ENCODE measurements around the gene GNG2. TPM values are rescaled to one million over a fixed set of nuclear protein-coding genes. Genes with fewer than 3 reads are reported as not detected.

Gene GNG2
- total RNA-seq, 2 donors from 2014 or later: 233 to 250 TPM

DNA sequence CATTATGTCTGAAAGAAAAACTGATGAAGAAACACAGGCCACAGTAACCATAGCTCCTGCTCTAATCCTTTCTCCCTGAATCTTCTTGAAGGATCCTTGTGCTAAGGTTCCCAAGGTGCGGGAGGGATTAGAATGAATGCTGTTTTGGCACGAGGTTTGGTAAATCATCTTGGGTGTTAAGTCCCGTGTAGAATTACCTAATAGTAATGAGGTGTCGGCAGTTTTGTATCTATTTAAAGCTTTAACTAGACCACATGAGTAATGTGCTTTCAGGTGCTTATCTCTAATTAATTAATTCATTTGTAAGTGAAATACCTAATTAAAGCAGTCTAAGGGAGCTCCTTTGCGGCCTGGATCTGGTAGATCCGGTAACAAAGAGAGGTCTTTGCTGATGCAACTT lies 53.9 kb downstream of the GNG2 start:
- H3K36me3 Mint-ChIP-seq (ENCODE audit: insufficient read depth in 2 of 2): peaks cover 9 to 21% of the 10 kb centered on the region in 2 donors
- no peaks in the 10 kb centered on the region for H3K27me3 Mint-ChIP-seq (ENCODE audit: low read depth)
- H3K4me1 Mint-ChIP-seq (ENCODE audit: low read depth): peaks cover 49% of the 10 kb centered on the region
- DNase-seq (no peak), ATAC-seq (replicated peaks in 1 of 2) (no peak)
- H3K9me3 Mint-ChIP-seq: no peaks in the 10 kb centered on the region
- H3K27ac Mint-ChIP-seq: no peak overlapping the region
- H3K4me3 Mint-ChIP-seq: no peak overlapping the region

DNA sequence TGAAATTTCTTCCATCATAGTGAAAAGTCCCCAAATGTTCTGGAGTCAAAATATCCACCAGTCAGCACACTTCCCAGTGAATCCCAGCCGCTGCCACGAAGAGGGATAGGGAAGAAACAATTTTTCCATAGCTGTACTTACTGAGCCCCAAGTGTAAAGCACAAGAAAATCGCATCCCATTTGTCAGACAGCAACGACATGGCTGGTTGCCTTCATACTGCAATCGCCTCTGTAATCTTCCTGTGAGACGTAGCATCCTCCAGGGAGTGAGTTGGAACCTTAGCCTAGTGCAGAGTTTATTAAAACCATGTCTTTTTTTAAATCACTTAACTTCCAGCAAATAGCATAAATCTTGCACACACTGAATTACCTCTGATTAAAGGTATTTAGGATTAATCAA lies 56.8 kb downstream of the GNG2 start:
- peaks cover 23% of the 10 kb centered on the region for H3K4me1 Mint-ChIP-seq (ENCODE audit: low read depth)
- no peaks in the 10 kb centered on the region for H3K9me3 Mint-ChIP-seq
- H3K4me3 Mint-ChIP-seq: no peak overlapping the region
- no peak overlapping the region for H3K27ac Mint-ChIP-seq
- peaks cover 6 to 14% of the 10 kb centered on the region in 2 donors for H3K36me3 Mint-ChIP-seq (ENCODE audit: insufficient read depth in 2 of 2)
- DNase-seq (no peak), ATAC-seq (replicated peaks in 1 of 2) (no peak)
- H3K27me3 Mint-ChIP-seq (ENCODE audit: low read depth): no peaks in the 10 kb centered on the region

DNA sequence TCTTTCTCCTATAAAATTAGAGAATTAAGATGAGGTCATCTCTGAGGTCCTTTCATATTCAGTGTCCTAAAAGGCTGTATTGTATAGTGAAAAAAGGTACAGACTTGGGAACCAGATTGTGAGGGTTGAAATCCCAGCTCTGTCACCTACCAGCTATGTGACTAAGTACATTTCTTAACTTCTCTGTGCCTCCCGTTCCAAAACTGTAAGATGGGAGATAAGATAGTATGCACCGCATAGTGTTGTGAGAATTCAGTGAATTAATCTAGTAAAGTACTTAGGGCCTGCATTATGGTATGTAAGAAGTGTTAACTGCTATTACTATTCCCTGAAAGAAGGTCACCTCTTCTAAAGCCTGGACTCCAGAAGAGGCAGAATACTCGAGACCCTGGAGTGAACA lies 60.6 kb downstream of the GNG2 start:
- Mint-ChIP-seq H3K4me3 (no peak overlapping the region), H3K27ac (no peak overlapping the region), H3K27me3 (ENCODE audit: low read depth) (no peaks in the 10 kb centered on the region), H3K9me3 (no peaks in the 10 kb centered on the region), H3K4me1 (ENCODE audit: low read depth) (peaks cover 7% of the 10 kb centered on the region), H3K36me3 (ENCODE audit: insufficient read depth in 2 of 2) (peaks cover 3 to 12% of the 10 kb centered on the region in 2 donors)
- DNase-seq (no peak), ATAC-seq (replicated peaks in 1 of 2) (no peak)

DNA sequence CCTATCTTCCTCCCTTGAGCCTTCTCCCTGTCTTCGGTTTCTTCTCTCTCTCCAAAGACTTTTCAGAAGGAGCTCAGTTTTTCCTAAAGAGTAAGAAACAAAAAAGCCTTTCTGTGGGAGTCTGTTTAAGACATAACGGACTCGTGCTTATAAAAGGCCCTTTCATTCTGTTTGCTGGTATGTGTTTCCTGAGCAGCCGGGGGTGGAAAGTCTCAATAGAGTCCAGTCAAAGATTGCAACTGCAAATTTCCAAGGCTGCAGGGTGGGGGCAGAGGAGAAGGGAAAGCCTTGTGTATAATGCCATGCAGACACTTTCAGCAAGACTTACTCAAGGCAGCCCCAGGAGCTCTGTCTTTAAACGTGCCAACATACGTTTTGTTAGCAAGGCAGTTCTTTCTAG lies 62.2 kb downstream of the GNG2 start:
- Mint-ChIP-seq H3K27me3 (ENCODE audit: low read depth) (no peaks in the 10 kb centered on the region), H3K27ac (peak overlapping the region; percentile 31), H3K9me3 (no peaks in the 10 kb centered on the region), H3K4me3 (no peak overlapping the region), H3K4me1 (ENCODE audit: low read depth) (peaks cover 7% of the 10 kb centered on the region), H3K36me3 (ENCODE audit: insufficient read depth in 2 of 2) (peaks cover 0 to 7% of the 10 kb centered on the region in 2 donors)
- ATAC-seq (replicated peaks in 1 of 2): no peak
- DNase-seq: no peak

DNA sequence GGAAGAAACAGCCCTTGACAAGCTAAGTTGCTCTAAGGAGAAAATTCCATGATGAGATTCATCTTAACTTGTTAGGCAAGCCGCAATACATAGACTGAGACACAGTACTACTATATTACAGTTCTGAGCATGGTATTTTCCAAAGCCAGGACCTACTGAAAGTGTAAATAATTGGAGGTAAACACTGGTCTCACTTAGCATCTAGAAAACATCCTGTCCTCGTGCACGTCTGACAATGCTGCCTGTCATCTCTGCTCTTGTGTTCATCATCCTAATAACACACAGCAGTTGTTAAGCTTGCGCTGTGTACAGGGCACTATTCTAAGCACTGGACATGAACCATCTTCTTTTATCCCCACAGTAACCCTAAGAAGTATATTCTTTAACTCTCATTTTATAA lies 64.2 kb downstream of the GNG2 start:
- Mint-ChIP-seq H3K4me3 (no peak overlapping the region), H3K4me1 (ENCODE audit: low read depth) (peaks cover 12% of the 10 kb centered on the region), H3K36me3 (ENCODE audit: insufficient read depth in 2 of 2) (peaks cover 0 to 3% of the 10 kb centered on the region in 2 donors), H3K27ac (no peak overlapping the region), H3K9me3 (no peaks in the 10 kb centered on the region), H3K27me3 (ENCODE audit: low read depth) (no peaks in the 10 kb centered on the region)
- ATAC-seq (replicated peaks in 1 of 2) (no peak), DNase-seq (no peak)

DNA sequence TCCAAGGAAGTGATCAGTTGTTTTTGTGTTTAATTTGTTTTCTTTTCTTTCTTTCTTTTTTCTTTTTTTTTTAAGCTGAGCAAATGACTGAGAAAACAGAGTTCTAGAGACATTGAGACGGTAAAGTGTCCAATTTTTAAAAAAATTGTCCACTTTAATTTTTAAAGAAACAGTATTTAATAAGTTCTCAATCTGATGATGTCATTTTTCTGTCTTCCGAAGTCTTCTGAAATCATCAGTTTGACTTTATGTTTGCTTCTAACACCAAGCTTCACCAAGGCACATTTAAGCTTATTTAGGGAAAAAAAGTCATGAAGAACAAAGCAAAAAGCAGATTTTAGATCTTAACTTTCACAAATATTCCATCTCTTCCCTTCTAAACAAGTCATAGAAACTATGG lies 65.6 kb downstream of the GNG2 start:
- H3K9me3 Mint-ChIP-seq: no peaks in the 10 kb centered on the region
- H3K27me3 Mint-ChIP-seq (ENCODE audit: low read depth): no peaks in the 10 kb centered on the region
- peaks cover 3 to 9% of the 10 kb centered on the region in 2 donors for H3K36me3 Mint-ChIP-seq (ENCODE audit: insufficient read depth in 2 of 2)
- no peak overlapping the region for H3K27ac Mint-ChIP-seq
- DNase-seq: no peak
- peaks cover 25% of the 10 kb centered on the region for H3K4me1 Mint-ChIP-seq (ENCODE audit: low read depth)
- ATAC-seq (replicated peaks in 1 of 2): no peak
- H3K4me3 Mint-ChIP-seq: no peak overlapping the region

DNA sequence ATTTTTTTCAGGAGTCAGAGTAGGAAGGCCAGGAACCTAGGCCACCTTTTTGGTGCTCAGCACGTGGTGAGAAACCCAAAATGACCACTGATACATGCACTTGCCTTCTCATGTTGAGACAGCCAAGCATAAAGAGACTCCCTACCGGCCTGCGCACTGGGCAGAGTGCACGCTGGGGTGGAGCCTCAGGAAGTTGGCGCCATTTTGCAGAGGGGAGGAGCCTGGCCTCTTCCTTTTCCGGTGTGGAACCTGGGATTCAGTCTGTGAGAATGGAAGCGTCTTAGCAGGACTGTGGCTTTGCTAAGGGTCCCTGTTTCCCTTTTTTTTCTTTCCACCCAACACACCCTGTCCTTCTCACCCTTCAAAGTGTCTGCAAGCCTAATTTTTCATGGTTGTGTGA lies 66.0 kb downstream of the GNG2 start:
- Mint-ChIP-seq H3K27ac (no peak overlapping the region), H3K36me3 (ENCODE audit: insufficient read depth in 2 of 2) (peaks cover 6 to 13% of the 10 kb centered on the region in 2 donors), H3K9me3 (no peaks in the 10 kb centered on the region), H3K27me3 (ENCODE audit: low read depth) (no peaks in the 10 kb centered on the region), H3K4me3 (no peak overlapping the region), H3K4me1 (ENCODE audit: low read depth) (peaks cover 30% of the 10 kb centered on the region)
- no peak for DNase-seq
- ATAC-seq (replicated peaks in 1 of 2): no peak

DNA sequence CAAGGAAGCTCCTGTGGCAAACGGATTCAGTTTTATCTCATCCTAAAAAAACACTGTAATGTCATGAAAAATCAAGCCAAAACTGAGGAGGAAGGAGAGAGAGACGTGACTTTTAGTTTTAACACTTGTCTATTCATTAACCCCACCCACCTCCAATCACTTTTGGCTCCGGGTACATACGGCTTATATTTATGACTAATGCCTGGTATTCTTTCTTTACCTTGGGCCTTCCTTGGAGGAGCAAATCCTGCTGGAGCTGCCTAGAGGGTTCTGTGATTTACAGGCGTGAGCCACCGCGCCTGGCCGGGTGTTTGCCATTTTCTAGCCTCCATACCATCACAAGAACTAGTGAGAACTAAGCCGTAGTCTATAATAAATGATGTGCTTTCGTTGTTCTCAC lies 68.2 kb downstream of the GNG2 start:
- ATAC-seq (replicated peaks in 1 of 2) (no peak), DNase-seq (no peak)
- H3K9me3 Mint-ChIP-seq: no peaks in the 10 kb centered on the region
- peaks cover 30% of the 10 kb centered on the region for H3K4me1 Mint-ChIP-seq (ENCODE audit: low read depth)
- no peak overlapping the region for H3K27ac Mint-ChIP-seq
- no peaks in the 10 kb centered on the region for H3K27me3 Mint-ChIP-seq (ENCODE audit: low read depth)
- H3K36me3 Mint-ChIP-seq (ENCODE audit: insufficient read depth in 2 of 2): peaks cover 12 to 16% of the 10 kb centered on the region in 2 donors
- no peak overlapping the region for H3K4me3 Mint-ChIP-seq

DNA sequence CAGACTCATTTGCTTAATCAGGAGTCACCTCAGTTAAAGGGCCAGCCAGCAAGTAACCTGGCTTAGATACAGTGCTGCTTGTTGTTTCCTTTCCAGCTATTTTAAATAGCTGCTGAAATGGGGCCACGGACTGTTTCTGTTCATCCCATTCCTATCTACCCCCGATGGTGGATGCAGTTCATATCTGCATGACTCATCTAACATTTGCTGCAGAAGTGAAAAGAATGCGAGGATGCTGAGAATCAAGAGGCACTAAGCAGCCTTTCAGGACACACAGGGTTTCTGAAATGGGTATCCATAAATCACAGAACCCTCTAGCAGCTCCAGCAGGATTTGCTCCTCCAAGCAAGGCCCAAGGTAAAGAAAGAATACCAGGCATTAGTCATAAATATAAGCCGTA lies 68.8 kb downstream of the GNG2 start:
- Mint-ChIP-seq H3K36me3 (ENCODE audit: insufficient read depth in 2 of 2) (peaks cover 13 to 15% of the 10 kb centered on the region in 2 donors), H3K4me1 (ENCODE audit: low read depth) (peaks cover 36% of the 10 kb centered on the region), H3K9me3 (no peaks in the 10 kb centered on the region), H3K4me3 (no peak overlapping the region), H3K27me3 (ENCODE audit: low read depth) (no peaks in the 10 kb centered on the region), H3K27ac (no peak overlapping the region)
- ATAC-seq (replicated peaks in 1 of 2) (no peak), DNase-seq (no peak)

DNA sequence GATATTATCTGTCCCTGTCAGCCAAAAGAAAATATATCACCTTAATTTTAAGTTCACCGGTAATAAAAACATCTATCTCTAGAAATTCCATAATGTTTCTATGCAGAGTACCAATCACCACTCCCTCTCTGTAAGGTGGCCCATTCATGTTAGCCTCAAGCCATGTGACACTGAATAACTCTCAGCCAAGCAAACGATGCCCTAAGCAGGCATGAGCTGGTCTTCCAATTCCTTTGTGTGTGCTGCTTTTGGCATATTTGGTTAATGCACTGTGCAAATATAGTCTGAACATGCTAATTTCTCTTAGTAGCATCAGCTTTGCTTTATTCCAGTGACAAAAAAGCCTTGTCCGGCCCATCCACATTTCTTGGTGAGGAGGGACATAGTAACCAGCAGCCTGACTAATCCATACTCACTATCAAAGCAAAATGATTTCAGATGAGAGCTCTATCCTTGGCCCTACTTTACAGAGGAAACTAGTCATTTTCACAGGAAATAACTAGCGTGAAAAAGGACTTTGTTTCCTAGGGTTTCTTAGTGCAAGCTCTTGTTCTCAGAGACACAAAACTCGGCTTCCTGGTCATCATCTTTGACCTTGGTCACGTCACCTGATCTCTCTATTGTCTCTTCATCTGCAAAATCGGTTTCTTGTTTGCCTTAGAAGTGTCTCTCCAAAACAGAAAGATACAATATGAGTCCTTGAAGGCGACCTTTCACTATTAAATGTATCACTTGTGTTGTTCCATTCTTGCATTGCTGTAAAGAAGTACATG lies 69.7 kb downstream of the GNG2 start:
- Mint-ChIP-seq H3K27ac (peak overlapping the region; percentile 92), H3K27me3 (ENCODE audit: low read depth) (no peaks in the 10 kb centered on the region), H3K9me3 (no peaks in the 10 kb centered on the region), H3K36me3 (ENCODE audit: insufficient read depth in 2 of 2) (peaks cover 13 to 16% of the 10 kb centered on the region in 2 donors), H3K4me1 (ENCODE audit: low read depth) (peaks cover 41% of the 10 kb centered on the region), H3K4me3 (peak overlapping the region; percentile 29 to 79)
- ATAC-seq (replicated peaks in 1 of 2): peak in 1 of 2 donors; percentile 32
- no peak for DNase-seq

DNA sequence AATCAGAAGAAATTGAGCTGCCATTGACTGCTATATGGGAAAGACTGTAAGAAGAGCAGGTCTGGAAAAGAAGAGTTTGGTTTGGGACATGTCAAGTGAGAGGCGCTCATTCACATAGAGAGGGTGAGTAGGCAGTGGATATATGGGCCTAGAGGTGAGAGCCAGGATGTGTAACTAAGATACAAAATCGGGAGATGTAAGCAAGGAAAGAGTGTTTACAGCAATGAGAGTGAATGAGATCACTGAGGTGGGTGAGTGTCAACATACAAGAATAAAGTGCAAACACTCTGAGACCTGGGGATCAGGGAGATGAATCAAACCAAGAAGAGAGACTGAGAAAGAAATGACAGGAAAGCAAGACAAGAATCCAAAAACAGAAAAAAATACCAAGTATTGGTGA lies 70.9 kb downstream of the GNG2 start:
- peak; percentile 74 to 86 for ATAC-seq (replicated peaks in 1 of 2)
- H3K27me3 Mint-ChIP-seq (ENCODE audit: low read depth): no peaks in the 10 kb centered on the region
- no peaks in the 10 kb centered on the region for H3K9me3 Mint-ChIP-seq
- H3K27ac Mint-ChIP-seq: peak overlapping the region; percentile 92
- DNase-seq: peak in 1 of 2 donors; percentile 14
- H3K4me1 Mint-ChIP-seq (ENCODE audit: low read depth): peaks cover 49% of the 10 kb centered on the region
- peak overlapping the region in 1 of 2 donors; percentile 79 for H3K4me3 Mint-ChIP-seq
- H3K36me3 Mint-ChIP-seq (ENCODE audit: insufficient read depth in 2 of 2): peaks cover 13 to 16% of the 10 kb centered on the region in 2 donors

DNA sequence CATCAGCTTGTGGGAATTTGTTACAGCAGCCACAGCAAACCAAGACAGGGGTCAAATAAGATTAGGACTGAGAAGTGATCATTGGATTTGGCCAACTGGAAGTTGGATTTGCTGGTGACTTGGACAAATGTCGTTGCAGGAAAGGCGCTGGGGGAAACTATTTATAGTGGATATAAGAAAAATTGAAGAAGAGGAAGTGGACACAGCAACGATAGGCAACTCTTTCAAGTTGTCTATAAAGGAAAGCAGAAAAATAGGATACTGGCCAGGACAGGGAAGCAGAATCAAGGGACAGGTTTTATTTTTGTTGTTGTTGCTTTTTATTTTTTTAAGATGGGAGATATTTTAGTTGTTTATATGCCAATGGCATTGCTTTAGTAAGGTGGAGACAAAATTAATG lies 72.8 kb downstream of the GNG2 start:
- Mint-ChIP-seq H3K4me1 (ENCODE audit: low read depth) (peaks cover 49% of the 10 kb centered on the region), H3K27ac (peak overlapping the region; percentile 65), H3K27me3 (ENCODE audit: low read depth) (no peaks in the 10 kb centered on the region), H3K9me3 (no peaks in the 10 kb centered on the region), H3K4me3 (no peak overlapping the region), H3K36me3 (ENCODE audit: insufficient read depth in 2 of 2) (peaks cover 13 to 16% of the 10 kb centered on the region in 2 donors)
- no peak for DNase-seq
- ATAC-seq (replicated peaks in 1 of 2): no peak

DNA sequence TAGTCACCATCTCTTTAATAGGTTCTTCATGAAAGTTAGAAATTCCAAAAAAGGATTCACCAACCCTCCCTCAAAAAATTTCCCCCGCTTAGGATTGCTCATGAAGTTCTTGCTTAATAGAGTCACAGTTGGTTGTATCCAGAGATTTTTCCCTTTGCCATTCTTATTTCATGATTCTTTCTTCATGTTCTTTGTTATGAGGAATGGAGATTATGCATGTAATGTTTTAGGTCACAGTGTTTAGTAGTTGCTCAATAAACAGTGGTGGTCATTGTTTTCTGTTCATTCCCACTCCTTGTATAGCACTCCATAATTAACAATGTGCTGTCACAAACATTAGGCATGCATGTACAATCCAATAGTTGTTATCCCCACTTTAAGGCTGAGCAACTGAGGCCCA lies 77.7 kb downstream of the GNG2 start:
- H3K4me3 Mint-ChIP-seq: no peak overlapping the region
- peaks cover 58% of the 10 kb centered on the region for H3K4me1 Mint-ChIP-seq (ENCODE audit: low read depth)
- ATAC-seq (replicated peaks in 1 of 2): no peak
- H3K9me3 Mint-ChIP-seq: peaks cover 0 to 2% of the 10 kb centered on the region in 2 donors
- H3K27me3 Mint-ChIP-seq (ENCODE audit: low read depth): no peaks in the 10 kb centered on the region
- H3K27ac Mint-ChIP-seq: no peak overlapping the region
- no peak for DNase-seq
- H3K36me3 Mint-ChIP-seq (ENCODE audit: insufficient read depth in 2 of 2): peaks cover 9 to 14% of the 10 kb centered on the region in 2 donors

DNA sequence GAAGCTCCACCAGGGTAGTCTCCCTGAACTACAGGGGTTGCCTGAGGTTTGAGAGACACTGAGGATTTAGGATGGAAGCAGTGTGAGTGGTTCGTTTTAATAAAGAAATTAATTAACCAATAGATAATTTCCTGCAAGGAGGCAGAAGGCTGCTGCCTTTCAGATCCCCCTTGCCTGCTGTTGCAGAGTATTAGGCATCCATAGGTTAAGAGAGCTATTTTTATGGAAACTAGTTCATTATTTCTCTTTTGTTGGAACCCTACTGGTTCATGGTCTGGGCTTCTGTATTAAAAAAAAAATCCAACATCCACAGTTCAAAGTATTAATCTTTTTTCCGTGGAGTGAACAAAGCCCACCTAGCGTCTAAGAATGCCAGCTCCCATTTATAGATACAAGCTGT lies 78.4 kb downstream of the GNG2 start:
- Mint-ChIP-seq H3K36me3 (ENCODE audit: insufficient read depth in 2 of 2) (peaks cover 4 to 18% of the 10 kb centered on the region in 2 donors), H3K9me3 (peaks cover 0 to 2% of the 10 kb centered on the region in 2 donors), H3K4me3 (no peak overlapping the region), H3K27ac (no peak overlapping the region), H3K4me1 (ENCODE audit: low read depth) (peaks cover 56% of the 10 kb centered on the region), H3K27me3 (ENCODE audit: low read depth) (no peaks in the 10 kb centered on the region)
- ATAC-seq (replicated peaks in 1 of 2): no peak
- DNase-seq: no peak
